IMR-90 (cell line): ENCODE data around the gene SYNPO. TPM values are rescaled to one million over a fixed set of nuclear protein-coding genes. Genes with fewer than 3 reads are reported as not detected.

Experiments used
- ATAC-seq: fragments of 200-7000 bp; cut with Tn5 transposase; 2 replicates; pipeline ENCODE4 v1.9.1; 2020; ENCODE audit warnings: low read depth, mild to moderate bottlenecking, moderate library complexity
- BruUV-seq: library from RNA; stranded (reverse); fragments of 400-500 nt; replicated peaks from 2 replicates; lab custom pipeline; 2021; lab: Mats Ljungman, UMichigan
- CTCF ChIA-PET: fragments of 300-600 bp; formaldehyde crosslinking; extraction: SDS; loops from one replicate; lab custom pipeline; 2021; ENCODE audit warnings: antibody characterized with exemption; lab: Yijun Ruan, JAX
- POLR2A ChIA-PET: fragments of 300-600 bp; sonication (Branson Sonifier 250); formaldehyde crosslinking; loops from one replicate; lab custom pipeline; 2022; ENCODE audit warnings: antibody characterized with exemption; ENCODE audit not compliant: unreplicated experiment; lab: Charles Lee
- DNase-seq: peaks from one replicate; pipeline ENCODE4 v3.0.0; 2013
- H2AFZ ChIP-seq: replicated peaks from 2 replicates; pipeline ENCODE3; 2013; ENCODE audit warnings: low read length, mild to moderate bottlenecking; ENCODE audit not compliant: poor library complexity
- H2AK5ac ChIP-seq: 2 replicates; pipeline ENCODE4 v1.6.1; 2013; ENCODE audit warnings: low read depth, low read length, inconsistent platforms
- H2AK9ac ChIP-seq: replicated peaks from 2 replicates; pipeline ENCODE3; 2013; ENCODE audit warnings: mild to moderate bottlenecking, low read depth, low read length, moderate library complexity; ENCODE audit not compliant: poor library complexity
- H2BK120ac ChIP-seq: 2 replicates; pipeline ENCODE4 v1.6.1; 2013; ENCODE audit warnings: low read depth, low read length, inconsistent platforms
- H2BK15ac ChIP-seq: 3 replicates; pipeline ENCODE4 v1.6.1; 2013; ENCODE audit warnings: low read depth, low read length, inconsistent platforms
- H2BK20ac ChIP-seq: 2 replicates; pipeline ENCODE4 v1.6.1; 2013; ENCODE audit warnings: low read depth, mild to moderate bottlenecking, inconsistent platforms, low read length, moderate library complexity
- H2BK5ac ChIP-seq: 2 replicates; pipeline ENCODE4 v1.6.1; 2013; ENCODE audit warnings: mild to moderate bottlenecking, low read depth, low read length, inconsistent platforms; ENCODE audit not compliant: poor library complexity, severe bottlenecking
- H3K14ac ChIP-seq: replicated peaks from 2 replicates; pipeline ENCODE4 v1.6.1; 2013; ENCODE audit warnings: low read depth, low read length, inconsistent platforms
- H3K18ac ChIP-seq: 2 replicates; pipeline ENCODE4 v1.6.1; 2013; ENCODE audit warnings: low read depth, low read length, control low read depth
- H3K23ac ChIP-seq: 2 replicates; pipeline ENCODE4 v1.6.1; 2013; ENCODE audit warnings: low read depth, low read length, inconsistent platforms
- H3K27ac ChIP-seq: 2 replicates; pipeline ENCODE4 v1.5.1; 2013; ENCODE audit warnings: mild to moderate bottlenecking, control low read depth, low read length; ENCODE audit not compliant: insufficient read depth
- H3K27me3 ChIP-seq: 2 replicates; pipeline ENCODE4 v1.6.1; 2013; ENCODE audit warnings: low read length; ENCODE audit not compliant: control insufficient read depth, insufficient read depth
- H3K36me3 ChIP-seq: 2 replicates; pipeline ENCODE4 v1.6.1; 2013; ENCODE audit warnings: low read length, mixed read lengths; ENCODE audit not compliant: control insufficient read depth, insufficient read depth
- H3K4ac ChIP-seq: 2 replicates; pipeline ENCODE4 v1.6.1; 2013; ENCODE audit warnings: low read depth, low read length, inconsistent platforms
- H3K4me1 ChIP-seq: 2 replicates; pipeline ENCODE4 v1.6.1; 2013; ENCODE audit warnings: low read length, mixed read lengths; ENCODE audit not compliant: control insufficient read depth, insufficient read depth
- H3K4me2 ChIP-seq: 2 replicates; pipeline ENCODE4 v1.6.1; 2013; ENCODE audit warnings: low read depth, mild to moderate bottlenecking, control low read depth, low read length, moderate library complexity
- H3K4me3 ChIP-seq: 2 replicates; pipeline ENCODE4 v1.5.1; 2013; ENCODE audit warnings: low read depth, mild to moderate bottlenecking, control low read depth, low read length, moderate library complexity; ENCODE audit not compliant: insufficient read depth
- H3K56ac ChIP-seq: 2 replicates; pipeline ENCODE4 v1.6.1; 2013; ENCODE audit warnings: low read length, inconsistent platforms; ENCODE audit not compliant: insufficient read depth; ENCODE audit errors: extremely low read depth
- H3K79me1 ChIP-seq, 2 experiments: 2 replicates each; pipeline ENCODE4 v1.6.1; 2013; ENCODE audit warnings: low read length in 2 of 2, inconsistent platforms in 1 of 2, low read depth in 1 of 2
- H3K9ac ChIP-seq: 2 replicates; pipeline ENCODE4 v1.6.1; 2013; ENCODE audit warnings: low read depth, low read length, control low read depth
- H3K9me1 ChIP-seq: 2 replicates; pipeline ENCODE4 v1.6.1; 2013; ENCODE audit warnings: low read length, inconsistent platforms; ENCODE audit not compliant: insufficient read depth
- H3K9me3 ChIP-seq: 2 replicates; pipeline ENCODE4 v1.6.1; 2013; ENCODE audit warnings: low read length; ENCODE audit not compliant: control insufficient read depth, insufficient read depth
- H4K20me1 ChIP-seq: 2 replicates; pipeline ENCODE4 v1.6.1; 2013; ENCODE audit warnings: low read length, inconsistent platforms; ENCODE audit not compliant: insufficient read depth
- H4K5ac ChIP-seq: 2 replicates; pipeline ENCODE4 v1.6.1; 2013; ENCODE audit warnings: mild to moderate bottlenecking, low read depth, low read length, control low read depth
- H4K8ac ChIP-seq, 2 experiments: 2 replicates each; pipeline ENCODE4 v1.6.1; 2013; ENCODE audit warnings: low read depth in 2 of 2, low read length in 2 of 2, control low read depth in 1 of 2, inconsistent platforms in 1 of 2
- H4K91ac ChIP-seq: 2 replicates; pipeline ENCODE4 v1.6.1; 2013; ENCODE audit warnings: low read depth, low read length, inconsistent platforms; ENCODE audit not compliant: insufficient read depth
- CEBPB ChIP-seq: IDR thresholded peaks from 2 replicates; pipeline ENCODE4 v1.6.1; 2012; ENCODE audit warnings: low read depth, low read length, improper control_type of control experiment
- MAZ ChIP-seq: IDR thresholded peaks from 2 replicates; pipeline ENCODE4 v1.6.1; 2012; ENCODE audit warnings: low read depth, mild to moderate bottlenecking, low read length, improper control_type of control experiment, moderate library complexity, borderline replicate concordance
- MXI1 ChIP-seq: IDR thresholded peaks from 2 replicates; pipeline ENCODE4 v1.6.1; 2012; ENCODE audit warnings: low read depth, mild to moderate bottlenecking, low read length, moderate library complexity, borderline replicate concordance
- RFX5 ChIP-seq: IDR thresholded peaks from 2 replicates; pipeline ENCODE4 v1.8.0; 2012; ENCODE audit warnings: low read depth, mild to moderate bottlenecking, low read length, moderate library complexity
- SMC3 ChIP-seq: fragments of 150-350 bp; IDR thresholded peaks from 2 replicates; pipeline ENCODE4 v1.6.1; 2016; ENCODE audit warnings: low read depth, mild to moderate bottlenecking, antibody characterized with exemption, low read length, moderate library complexity
- WGBS, 2 experiments: methylation state at CpG; one replicate each; pipeline versions ENCODE4 v1.1.5 to v1.1.7; 2013; ENCODE audit warnings: missing lambda C conversion rate in 2 of 2; ENCODE audit not compliant: insufficient read length in 1 of 2; ENCODE audit errors: extremely low coverage in 2 of 2; 5-methylcytosine and 5-hydroxymethylcytosine counted together
- dilution Hi-C: fragments of 300-500 bp; cut with HindIII; formaldehyde crosslinking; loops from one replicate; pipeline ENCODE4 v1.14.3; 2018; ENCODE audit warnings: low sequenced_read_pairs; ENCODE audit not compliant: unreplicated experiment
- in situ Hi-C: fragments of 300-500 bp; cut with MboI; formaldehyde crosslinking; loops from 3 replicates; pipeline ENCODE4 v1.14.3; 2019; ENCODE audit warnings: low sequenced_read_pairs, inconsistent platforms, mixed read lengths
- intact Hi-C: fragments of 100-400 bp; cut with micrococcal nuclease; formaldehyde crosslinking; loops from 2 replicates; pipeline ENCODE4 v1.10.0; 2022
- polyA plus RNA-seq, 3 experiments: library from polyadenylated mRNA; depleted of rRNA; stranded (reverse); fragments of >200 nt; gene quantifications; 2 replicates each; pipeline ENCODE4 v1.2.3, GENCODE V29; 2012; ENCODE audit warnings: low replicate concordance in 1 of 3
- total RNA-seq: library from RNA; depleted of rRNA; stranded (reverse); fragments of >200 nt; gene quantifications from 2 replicates; pipeline ENCODE4 v1.2.3, GENCODE V29; 2012
- TF ChIP-seq, protein P1 (sequence below): fragments of 150-350 bp; IDR thresholded peaks from 2 replicates; pipeline ENCODE4 v1.6.1; 2017; ENCODE audit warnings: mild to moderate bottlenecking, antibody characterized with exemption, low read length, low read depth
- TF ChIP-seq, protein P2 (sequence below): conservative IDR thresholded peaks from 2 replicates; pipeline ENCODE4 v1.5.1; 2012; ENCODE audit warnings: mild to moderate bottlenecking, low read depth, low read length, improper control_type of control experiment
- TF ChIP-seq, protein P3 (sequence below): fragments of 150-350 bp; IDR thresholded peaks from 2 replicates; pipeline ENCODE4 v1.6.1; 2016; ENCODE audit warnings: low read depth, mild to moderate bottlenecking, low read length, moderate library complexity, borderline replicate concordance

SYNPO gene
- total and polyA plus RNA-seq, 2 of the 4 experiments (the other 2 are of a cell fraction): 3.0 to 24.8 TPM

DNA sequence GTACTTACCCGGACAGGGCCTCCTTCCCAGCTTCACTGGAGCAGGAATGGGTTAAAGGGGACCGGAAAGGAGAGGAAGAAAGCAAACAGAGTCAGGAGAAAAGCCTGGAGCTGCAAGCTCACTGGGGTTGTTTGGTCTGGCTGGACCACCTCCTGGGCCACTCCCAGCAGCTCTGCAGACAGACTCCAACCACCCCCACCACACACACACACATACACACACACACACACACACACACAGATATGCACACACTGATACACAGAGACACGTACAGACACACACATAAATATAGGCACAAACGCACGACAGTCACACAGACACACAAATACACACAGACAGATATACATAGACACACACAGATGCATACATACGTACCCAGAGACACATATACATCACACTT lies 34.9 kb upstream of the SYNPO start:
- ChIA-PET POLR2A (no interaction called here), CTCF (no interaction called here)
- no peak for DNase-seq
- H2AK5ac ChIP-seq: peak overlapping the region; percentile 27; the same call in 1 of the 2 replicates
- no peak overlapping the region for H3K23ac ChIP-seq
- WGBS, 2 experiments: 60% methylated on average over 4 of the region's 6 CpGs; no CpG with 5 or more reads in 1 of the 2 experiments
- H3K18ac ChIP-seq: no peak overlapping the region
- no peak overlapping the region for H4K91ac ChIP-seq
- H3K4me1 ChIP-seq: peaks cover 2% of the 10 kb centered on the region; the same call in 1 of the 2 replicates
- no peaks in the 10 kb centered on the region for H3K36me3 ChIP-seq
- H3K79me1 ChIP-seq: no peaks in the 10 kb centered on the region
- H3K4ac ChIP-seq: no peak overlapping the region
- no peak overlapping the region for H2BK120ac ChIP-seq
- H4K8ac ChIP-seq: no peak overlapping the region
- H2BK5ac ChIP-seq: no peak overlapping the region
- no peaks in the 10 kb centered on the region for H4K20me1 ChIP-seq
- H2AFZ ChIP-seq: no peak overlapping the region
- no peaks in the 10 kb centered on the region for H3K9me1 ChIP-seq
- dilution Hi-C loops: no loop called here
- no peak overlapping the region for H3K4me2 ChIP-seq
- ATAC-seq: peak; percentile 19; the same call in 1 of the 2 replicates
- in situ Hi-C loops: no loop called here
- no peak overlapping the region for H3K14ac ChIP-seq
- H4K5ac ChIP-seq: no peak overlapping the region
- TF ChIP-seq RFX5: no peak
- TF ChIP-seq, protein P1, sequence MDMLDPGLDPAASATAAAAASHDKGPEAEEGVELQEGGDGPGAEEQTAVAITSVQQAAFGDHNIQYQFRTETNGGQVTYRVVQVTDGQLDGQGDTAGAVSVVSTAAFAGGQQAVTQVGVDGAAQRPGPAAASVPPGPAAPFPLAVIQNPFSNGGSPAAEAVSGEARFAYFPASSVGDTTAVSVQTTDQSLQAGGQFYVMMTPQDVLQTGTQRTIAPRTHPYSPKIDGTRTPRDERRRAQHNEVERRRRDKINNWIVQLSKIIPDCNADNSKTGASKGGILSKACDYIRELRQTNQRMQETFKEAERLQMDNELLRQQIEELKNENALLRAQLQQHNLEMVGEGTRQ: no peak
- no peak for TF ChIP-seq SMC3
- TF ChIP-seq, protein P2, sequence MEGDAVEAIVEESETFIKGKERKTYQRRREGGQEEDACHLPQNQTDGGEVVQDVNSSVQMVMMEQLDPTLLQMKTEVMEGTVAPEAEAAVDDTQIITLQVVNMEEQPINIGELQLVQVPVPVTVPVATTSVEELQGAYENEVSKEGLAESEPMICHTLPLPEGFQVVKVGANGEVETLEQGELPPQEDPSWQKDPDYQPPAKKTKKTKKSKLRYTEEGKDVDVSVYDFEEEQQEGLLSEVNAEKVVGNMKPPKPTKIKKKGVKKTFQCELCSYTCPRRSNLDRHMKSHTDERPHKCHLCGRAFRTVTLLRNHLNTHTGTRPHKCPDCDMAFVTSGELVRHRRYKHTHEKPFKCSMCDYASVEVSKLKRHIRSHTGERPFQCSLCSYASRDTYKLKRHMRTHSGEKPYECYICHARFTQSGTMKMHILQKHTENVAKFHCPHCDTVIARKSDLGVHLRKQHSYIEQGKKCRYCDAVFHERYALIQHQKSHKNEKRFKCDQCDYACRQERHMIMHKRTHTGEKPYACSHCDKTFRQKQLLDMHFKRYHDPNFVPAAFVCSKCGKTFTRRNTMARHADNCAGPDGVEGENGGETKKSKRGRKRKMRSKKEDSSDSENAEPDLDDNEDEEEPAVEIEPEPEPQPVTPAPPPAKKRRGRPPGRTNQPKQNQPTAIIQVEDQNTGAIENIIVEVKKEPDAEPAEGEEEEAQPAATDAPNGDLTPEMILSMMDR: no peak
- no peak for TF ChIP-seq MAZ
- TF ChIP-seq CEBPB: no peak
- TF ChIP-seq, protein P3, sequence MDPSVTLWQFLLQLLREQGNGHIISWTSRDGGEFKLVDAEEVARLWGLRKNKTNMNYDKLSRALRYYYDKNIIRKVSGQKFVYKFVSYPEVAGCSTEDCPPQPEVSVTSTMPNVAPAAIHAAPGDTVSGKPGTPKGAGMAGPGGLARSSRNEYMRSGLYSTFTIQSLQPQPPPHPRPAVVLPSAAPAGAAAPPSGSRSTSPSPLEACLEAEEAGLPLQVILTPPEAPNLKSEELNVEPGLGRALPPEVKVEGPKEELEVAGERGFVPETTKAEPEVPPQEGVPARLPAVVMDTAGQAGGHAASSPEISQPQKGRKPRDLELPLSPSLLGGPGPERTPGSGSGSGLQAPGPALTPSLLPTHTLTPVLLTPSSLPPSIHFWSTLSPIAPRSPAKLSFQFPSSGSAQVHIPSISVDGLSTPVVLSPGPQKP: no peak
- no peak for TF ChIP-seq MXI1
- intact Hi-C loops: no loop called here
- H3K9me3 ChIP-seq: no peaks in the 10 kb centered on the region
- H3K56ac ChIP-seq: no peak overlapping the region
- peak overlapping the region; percentile 34; the same call in 1 of the 2 replicates for H2BK20ac ChIP-seq
- H3K27ac ChIP-seq: no peak overlapping the region
- no peak overlapping the region for H3K4me3 ChIP-seq
- H3K27me3 ChIP-seq: peaks cover 3% of the 10 kb centered on the region; the same call in 1 of the 2 replicates
- no peak overlapping the region for H2AK9ac ChIP-seq
- no TSS peak for BruUV-seq
- no peak overlapping the region for H2BK15ac ChIP-seq
- no peak overlapping the region for H3K9ac ChIP-seq
